GM18867 (cell line): ENCODE results near the gene ASF1B.
"Not testable (repeated sequence)": the region's sequence is repeated elsewhere in the genome, so short reads cannot be mapped to it uniquely, and the experiment has no call there.

Experiments
- ATAC-seq: cut with Tn5 transposase; IDR thresholded peaks from one replicate; pipeline ENCODE4 v1.9.1; 2021; ENCODE audit warnings: mild to moderate bottlenecking, moderate library complexity; ENCODE audit not compliant: unreplicated experiment

The ASF1B gene

DNA sequence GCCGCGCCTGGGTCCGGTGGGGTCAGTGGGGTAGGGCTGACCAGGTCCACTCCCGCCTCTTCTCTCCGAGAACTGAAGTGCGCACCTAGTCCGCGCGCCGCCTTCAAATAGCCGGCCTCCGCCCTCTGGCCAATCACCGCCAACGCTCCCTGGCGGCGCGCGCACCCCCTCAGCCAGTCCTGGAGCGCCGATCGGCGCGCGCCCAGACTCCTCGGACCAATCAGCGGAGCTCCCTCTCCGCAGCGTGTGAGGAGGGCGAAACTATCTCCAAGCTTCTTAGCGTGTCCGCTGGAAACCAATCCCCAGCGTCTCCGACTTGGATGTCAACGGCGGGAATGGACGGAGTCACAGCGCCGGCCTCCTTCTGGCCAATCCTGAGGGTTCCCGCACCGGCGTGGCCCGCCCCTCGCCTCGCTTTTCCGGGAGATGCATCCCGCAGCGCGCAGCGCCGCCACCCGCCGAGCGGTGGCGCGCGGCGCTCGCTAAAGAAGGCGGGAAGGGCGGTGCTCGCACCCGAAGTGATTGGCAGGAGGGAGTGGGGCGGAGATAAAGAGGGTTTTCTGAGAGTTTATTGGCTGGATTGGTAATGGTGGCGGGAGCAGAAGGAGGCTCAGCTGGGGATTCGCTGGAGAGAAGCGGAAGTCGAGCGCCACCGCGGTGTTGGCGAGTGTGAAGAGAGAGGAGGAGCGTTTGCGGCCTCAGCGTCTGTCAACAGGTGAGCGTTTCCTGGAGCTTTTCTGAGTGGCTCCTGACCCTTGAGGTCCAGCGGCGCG, at the start of gene ASF1B:
Gene ASF1B (minus strand): TSS at position 81 of the 773 bp plus-strand sequence. CDS start 133 bp downstream, outside the sequence.
- peak; percentile 78 for ATAC-seq

DNA sequence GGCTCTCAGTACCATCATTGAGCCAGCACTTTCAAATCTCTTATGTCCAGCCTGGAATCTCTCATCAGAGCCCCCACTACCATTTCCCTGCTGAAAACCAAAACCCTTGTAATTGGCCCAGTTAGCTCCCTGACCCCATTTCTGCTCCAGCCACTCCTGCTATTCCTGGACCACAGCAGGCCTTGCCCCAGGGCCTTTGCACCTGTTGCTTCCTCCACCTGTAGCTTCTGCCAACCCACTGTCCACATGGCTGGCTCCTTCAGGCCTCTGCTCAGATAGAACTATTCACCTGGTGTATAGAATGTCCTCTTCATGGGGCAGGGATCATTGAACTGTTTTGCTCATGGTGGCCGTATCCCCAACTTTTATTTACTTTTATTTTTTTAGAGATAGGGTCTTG, 49.3 kb upstream of the ASF1B start:
- ATAC-seq, result not testable (repeated sequence)

DNA sequence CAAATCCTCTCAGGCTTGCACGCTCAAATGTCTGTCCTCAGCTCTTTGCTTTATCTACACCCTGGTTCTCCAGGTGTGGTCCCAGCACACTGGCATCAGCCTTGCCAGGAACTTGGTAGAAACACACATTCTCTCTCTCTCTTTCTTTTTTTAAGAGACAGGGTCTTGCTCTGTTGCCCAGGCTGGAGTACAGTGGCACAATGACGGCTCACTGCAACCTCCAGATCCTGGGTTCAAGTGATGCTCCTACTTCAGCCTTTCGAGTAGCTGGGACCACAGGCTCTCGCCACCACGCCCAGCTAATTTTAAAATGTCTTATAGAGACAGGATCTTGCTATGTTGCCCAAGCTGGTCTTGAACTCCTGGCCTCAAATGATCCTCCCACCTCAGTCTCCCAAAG, 48.8 kb upstream of the ASF1B start:
- ATAC-seq, result no peak

DNA sequence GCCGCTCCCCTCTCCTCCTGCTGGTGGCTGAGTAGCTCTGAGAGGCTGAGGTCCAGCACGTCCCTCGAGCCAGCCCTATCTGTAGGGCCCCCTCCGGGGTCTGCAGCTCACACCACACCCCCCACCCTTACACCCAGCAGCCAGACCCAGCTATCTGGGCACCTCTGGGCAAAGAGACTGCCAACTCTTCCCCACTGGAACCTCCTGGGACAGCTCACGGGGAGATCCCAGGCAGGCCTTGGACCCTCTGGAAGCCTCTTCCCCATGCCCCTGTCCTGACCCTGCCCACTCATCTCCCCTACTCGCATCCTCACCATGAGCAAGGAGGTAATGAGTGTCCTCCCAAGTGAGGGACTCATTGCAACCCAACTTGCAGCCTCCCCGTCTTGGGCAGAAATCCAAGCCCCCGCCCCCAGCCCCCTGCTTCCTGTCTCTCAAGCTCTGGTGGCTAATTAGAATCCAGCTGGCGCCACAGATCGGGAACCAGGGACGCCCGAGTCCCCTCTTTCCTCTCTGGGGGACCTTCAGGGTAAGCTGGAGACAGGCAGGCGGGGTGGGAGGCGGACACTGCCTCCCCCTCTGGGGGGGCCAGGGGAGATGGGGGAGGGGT, 47.5 kb upstream of the ASF1B start:
- ATAC-seq, result no peak

DNA sequence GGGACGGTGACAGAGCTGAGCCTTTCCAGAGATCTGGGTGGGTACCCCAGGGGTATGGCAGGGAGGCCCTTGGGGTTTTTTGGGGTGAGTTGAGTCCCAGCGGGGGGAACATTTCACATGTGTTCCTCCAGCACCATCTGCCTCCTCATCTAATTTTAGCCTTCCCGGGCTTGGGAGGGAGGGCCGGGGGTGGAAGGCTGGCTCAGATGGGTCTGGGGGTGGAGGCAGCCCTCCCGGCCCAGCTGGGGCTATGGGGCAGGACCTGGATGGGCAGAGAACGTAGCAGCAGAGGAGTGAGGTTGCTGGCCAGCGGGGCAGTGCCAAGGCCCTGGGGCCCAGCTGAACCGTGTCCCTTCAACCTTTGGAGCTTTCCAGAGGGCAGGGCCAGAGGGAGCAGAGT, 46.1 kb upstream of the ASF1B start:
- ATAC-seq, result no peak

DNA sequence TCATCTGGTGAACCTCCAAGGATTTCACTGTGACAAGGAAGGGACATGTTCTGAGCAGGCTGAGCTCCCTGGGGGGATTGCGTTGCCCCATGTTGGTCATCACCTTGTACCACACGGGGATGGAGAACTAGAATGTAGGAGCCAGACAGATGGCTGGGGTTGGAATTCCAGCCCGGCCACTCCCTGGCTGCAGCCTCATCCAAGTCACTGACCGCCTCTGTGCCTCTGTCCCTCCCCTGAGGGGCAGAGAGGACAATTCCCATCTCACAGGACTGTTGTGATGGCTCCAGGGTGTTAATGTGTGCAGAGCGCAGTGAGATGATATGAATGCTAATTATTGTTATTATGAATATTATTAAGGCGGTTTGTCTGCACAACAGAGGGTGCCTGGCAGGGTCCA, 45.5 kb upstream of the ASF1B start:
- ATAC-seq, result no peak

DNA sequence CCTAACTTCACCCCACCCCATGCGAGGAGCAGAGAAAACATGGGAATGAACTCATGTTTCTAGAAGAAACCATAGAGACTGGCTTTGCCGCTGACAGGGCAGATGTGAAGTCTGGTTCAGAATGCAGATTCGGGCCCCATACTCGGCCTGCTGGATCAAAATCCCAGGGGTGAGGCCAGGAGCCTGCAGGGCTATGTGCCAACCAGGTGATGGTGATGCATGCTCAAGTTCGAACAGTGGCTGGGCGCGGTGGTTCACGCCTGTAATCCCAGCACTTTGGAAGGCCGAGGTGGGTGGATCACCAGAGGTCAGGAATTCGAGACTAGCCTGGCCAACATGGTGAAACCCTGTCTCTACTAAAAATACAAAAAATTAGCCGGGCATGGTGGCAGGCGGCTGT, 44.8 kb upstream of the ASF1B start:
- ATAC-seq, result not testable (repeated sequence)

DNA sequence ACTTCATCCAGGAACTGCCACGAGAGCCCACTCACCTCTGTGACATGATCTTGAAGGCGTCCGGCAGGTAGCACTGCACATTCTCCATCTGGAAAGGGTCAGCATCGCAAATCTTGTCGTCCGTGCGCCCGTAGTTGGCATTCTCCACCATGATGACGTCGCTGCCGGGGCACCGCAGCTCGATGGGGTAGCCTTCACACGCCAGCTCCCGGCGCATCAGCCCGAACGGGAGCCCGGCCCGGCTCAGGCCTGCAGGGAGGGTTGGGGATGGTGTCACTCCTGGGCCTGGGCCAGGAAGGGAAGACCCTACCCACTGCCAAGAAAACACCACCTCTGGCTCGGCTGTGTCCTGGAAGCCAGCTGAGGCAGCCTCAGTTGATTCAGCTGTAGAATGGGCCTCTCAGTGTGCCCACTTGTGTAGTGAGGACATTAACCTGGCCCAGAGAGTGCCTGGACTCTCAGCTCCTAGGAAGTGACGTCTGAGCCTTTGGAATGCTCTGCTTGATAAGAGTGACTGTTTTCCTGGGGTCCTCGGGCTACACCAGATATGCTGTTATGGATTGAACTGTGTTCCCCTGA, 41.2 kb upstream of the ASF1B start:
- no peak for ATAC-seq

DNA sequence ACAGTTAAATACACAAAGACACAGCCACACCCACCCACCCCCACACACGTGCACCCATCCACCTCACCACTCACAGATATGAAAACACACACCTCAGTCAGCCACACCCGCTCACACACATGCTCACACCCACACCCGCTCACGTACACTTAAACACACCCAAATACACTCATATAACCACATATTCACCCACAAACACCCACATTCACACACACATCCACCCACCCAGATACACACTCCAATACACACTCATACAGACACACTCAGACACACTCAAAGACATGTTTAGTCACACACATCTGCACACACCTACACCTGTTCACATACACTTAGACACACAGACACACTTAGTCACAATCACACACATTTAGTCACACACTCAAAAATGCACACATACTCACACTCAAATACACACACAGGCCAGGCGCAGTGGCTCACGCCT, 39.0 kb upstream of the ASF1B start:
- ATAC-seq, result no peak

DNA sequence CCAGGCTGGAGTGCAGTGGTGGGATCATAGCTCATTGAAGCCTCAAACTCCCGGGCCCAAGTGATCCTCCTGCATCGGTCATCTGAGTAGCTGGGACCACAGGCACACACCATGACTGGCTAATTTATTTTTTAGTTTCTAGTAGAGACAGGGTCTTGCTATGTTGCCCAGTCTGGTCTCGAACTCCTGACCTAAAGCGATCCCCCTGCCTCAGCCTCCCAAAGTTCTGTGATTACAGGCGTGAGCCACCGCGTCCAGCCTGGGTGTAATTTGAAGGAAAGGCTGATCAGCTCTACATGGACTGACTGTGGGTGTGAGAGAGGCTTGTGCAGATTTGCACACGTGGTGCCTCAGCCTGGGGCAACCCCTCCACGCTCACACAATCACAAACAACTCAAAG, 38.5 kb upstream of the ASF1B start:
- ATAC-seq, result no peak

DNA sequence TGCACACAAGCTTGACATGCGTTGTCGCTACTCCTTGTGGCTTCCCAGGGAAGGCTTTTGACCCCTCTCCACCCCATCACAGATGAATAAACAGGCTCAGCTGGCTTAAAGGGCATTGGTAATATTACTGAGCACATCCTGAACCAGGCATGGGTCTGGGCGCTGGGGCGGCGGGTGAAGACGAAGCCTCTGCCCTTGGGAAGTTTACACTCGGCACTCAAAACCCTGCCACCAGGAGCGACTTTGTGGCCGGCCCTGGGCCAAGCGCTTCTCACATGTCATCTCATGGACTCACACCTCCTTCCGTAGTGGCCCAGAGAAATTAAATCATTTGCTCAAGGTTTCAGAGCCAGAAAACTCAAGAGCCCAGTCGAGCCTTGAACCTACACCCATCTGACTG, 32.6 kb upstream of the ASF1B start:
- no peak for ATAC-seq

DNA sequence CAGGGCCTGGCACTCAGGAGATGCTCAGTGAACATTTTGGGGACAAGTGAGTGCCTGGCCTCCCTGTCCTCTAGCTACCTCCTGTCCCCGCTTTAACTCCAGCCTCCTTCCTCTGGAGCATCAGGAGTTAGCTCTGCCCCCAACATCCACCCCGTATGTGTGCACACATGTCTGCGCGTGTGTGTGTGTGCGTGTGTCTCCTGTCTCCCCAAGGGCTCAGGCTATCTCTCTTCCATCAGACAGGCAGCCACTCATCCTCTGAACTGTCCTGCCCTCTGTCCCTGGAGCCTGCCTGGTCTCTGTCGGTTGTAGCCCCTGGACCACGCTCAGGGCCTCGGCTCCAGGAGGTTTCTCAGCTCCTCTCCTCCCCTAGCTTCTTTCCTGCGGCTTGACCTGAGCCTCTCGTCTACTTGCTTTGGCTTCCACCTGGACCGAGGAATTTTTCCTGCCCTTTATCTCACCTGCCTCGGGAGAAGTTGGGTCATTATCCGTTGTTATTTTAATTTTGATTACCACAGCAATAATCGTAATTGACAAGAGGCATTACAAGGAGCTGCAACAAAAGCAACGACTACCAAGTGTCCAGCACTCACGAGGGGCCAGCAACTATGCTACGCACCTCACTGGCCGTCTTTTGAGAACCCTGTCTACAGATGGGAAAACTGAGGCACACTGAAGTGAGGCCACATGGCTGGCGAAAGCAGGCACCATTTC, 32.0 kb upstream of the ASF1B start:
- no peak for ATAC-seq

DNA sequence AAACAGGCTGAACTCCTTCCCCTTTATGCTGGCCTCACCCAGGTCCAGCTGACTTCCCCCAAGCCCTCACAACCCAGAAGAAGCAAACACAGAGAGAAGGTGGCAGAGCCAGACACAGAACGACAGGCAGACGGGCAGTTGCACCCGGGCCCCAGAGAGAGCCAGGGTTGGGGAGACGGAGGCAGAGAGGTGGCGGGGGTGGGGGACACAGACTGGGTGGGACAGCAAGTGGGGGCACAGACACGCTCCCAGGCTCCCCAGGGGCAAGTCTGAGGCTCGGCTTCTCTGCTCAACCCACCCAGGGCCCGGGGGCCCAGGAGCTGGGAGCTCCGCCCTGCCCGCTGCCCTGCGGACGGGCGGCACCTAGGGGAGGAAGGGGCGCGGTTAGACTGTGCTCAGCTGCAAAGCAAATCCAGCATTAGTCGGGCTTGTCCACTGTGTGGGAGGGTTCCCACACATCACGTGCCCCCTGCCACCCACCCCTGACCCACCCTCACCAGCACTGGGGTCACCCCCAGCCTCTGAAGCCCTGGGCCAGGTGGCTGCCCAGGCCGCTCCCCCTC, 31.3 kb upstream of the ASF1B start:
- ATAC-seq, result no peak

DNA sequence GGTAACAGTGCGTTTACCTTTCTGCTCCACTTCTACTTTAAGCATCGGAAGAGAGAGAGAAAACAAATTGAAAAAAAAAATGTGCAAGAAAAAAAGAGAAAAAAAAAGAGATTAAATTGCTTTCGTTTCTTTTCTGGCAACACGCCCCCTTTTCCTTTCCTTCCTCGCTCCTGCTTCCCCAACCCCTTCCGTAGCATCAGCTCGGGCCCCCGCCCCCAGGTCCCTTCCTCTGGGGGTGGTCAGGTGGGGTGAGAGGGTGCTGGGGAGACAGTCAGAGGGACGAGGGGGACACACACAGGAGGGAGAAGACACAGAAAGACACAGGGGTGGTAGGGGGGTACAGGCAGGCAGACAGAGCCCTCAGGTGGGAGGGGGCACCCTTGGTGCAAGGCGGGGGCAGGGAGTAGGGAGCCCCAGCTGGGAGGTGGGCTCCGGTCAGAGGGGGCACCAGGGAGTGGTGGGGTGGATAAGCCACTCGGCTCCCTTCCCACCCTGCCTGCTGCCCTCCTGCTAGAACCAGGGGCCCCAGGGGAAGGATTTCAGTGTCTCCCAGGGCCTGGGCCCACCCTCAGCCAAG, 30.7 kb upstream of the ASF1B start:
- ATAC-seq, result no peak

DNA sequence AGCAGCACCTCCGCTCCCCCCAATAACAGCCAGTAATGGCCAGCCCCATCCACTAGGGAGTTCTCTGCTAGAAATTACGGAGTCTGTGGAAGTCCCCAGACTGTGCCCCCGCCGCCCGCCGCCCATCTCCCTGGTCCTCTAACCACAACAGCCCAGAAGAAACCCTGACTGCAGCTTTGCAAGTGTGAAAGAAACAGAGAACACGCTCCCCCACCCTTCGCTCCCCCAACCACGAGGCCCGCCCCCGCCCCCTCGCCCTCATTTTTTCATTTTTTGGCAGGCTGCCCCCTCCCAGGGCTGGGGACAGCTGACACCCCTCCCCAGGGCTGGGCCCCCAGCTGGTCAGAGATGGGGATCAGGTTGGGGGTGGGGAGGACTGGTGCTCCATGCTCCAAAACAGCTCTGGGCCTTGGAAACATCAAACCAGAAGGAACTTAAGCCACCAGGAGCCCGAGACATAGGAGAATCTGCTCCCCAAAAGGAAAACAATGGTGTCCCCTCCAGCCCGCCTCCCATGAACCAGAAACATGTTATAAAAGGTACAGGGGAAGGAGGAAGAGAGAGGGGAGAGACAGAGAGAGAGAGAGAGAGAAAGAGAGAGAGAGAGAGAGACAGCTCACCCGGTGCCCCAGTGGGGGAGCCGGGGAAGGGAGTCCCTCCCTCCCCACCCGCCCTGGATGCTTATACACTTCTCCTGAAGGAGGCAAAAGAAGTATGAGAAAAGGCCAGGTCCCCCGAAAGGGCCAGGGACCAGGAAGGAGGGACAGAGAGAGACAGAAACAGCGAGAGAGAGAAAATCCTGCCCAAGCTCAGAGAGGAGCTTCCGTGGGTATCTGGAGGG, 29.8 kb upstream of the ASF1B start:
- ATAC-seq, result no peak

DNA sequence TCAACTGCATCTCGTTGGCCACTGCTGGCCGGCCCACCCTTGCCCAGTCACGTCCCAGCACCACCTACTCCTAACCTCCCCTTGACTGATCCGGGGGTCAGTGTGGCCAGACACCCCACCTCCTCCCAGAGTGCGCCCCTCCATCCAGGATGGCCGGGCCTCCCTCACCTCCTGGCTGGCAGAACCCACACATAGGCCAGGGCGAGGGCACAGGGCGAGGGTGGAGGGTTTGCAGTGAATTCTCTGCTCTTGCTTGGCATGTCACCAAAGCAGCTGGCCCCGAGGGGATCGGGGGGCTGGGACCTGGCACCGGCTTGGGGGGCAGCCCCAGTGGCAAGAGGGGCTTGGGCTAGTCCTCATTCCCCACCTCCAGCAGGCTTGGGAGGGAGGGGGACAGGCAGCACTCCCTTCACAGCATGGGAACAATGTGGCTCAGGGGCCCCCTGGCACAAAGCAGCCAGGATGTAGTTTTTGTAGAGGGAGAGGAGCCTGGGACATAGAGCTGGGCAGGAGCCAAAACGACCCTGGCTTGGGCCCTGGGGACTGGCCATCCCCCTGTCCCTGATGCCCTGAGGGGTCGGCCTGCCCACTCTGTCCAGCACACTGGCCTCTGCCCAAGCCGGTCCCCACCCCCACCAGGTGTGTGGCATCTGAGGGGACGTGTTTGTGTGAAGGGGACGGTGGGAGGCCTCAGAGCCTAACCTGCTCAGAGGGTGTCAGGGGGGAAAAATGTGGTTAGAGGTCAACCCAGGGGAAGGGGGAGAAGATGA, 28.5 kb upstream of the ASF1B start:
- ATAC-seq, result no peak

DNA sequence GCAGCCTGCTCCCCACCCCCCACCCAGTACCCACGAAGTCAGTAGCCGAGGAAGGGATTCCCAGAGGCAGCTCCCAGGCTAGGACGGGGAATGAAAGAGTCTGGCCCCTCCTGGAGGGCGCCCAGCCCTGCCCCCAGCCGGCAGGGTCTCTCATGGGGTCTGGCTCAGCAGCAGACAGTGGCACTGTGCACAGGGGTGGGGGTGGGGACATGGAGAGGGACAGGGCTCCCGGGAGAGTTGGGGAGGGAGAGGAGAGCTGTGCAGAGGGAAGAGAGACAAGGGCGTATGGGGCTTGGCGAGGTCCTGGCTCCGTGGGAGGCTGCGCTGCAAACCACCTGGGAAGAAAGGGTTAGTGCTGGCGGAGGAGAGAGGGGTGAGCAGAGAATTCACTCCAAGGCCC, 27.7 kb upstream of the ASF1B start:
- no peak for ATAC-seq

DNA sequence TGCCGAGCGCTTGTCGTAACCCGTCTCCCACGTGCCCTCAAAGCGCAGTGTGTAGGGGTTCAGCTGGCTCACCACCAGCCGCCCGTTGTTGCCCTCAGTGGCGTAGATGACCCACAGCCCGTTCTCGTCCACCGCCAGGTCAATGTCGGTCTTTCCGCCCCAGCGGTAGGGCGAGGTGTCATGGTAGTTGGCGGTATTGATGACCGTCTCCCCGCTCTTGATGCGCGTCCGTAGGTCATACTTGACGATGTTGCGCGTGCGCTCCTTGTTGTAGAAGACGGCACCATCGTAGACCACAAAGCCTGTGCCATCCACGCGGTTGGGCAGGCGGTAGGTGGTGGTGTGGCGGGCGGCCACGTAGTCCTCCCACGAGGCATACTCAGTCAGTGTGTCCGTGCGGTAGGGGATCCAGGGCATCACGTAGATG, 26.5 kb upstream of the ASF1B start:
- no peak for ATAC-seq

DNA sequence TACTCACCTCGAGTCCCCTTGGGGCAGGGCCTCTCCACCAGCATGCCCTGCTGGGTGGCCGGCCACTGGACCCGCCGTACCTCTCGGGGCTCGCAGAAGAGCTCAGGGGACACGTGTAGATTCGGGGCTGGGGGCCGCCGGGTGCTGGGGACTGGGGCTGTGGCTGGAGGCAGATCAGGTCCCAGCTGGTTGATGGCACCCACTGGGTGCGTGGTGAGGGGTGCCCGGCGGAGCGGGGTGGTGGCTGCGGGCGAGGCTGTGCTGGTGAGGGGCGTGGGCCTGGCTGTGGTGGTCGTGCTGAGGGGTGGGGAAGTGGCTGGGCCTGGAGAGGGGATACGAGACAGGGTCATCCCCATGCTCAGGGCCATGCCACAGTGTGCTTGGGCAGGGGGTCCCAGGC, 24.9 kb upstream of the ASF1B start:
- no peak for ATAC-seq
